NCI-H2081 treated with DMSO at 0.1 percent for 48 hours (cell line): ENCODE measurements around the gene LRRFIP1.
"Not testable (repeated sequence)": the region's sequence is repeated elsewhere in the genome, so short reads cannot be mapped to it uniquely, and the experiment has no call there.

Source experiments
- DNase-seq: peaks from one replicate; lab custom pipeline; 2025; lab: John Stamatoyannopoulos, UW

The LRRFIP1 gene

GRCh38 chr2:237744613-237745249 lies 117.3 kb downstream of the LRRFIP1 start:
- no peak for DNase-seq

- DNase-seq, result no peak
These were observed 117.8 kb downstream of the LRRFIP1 start for GRCh38 chr2:237745250-237745613.

- no peak for DNase-seq
These were observed 119.1 kb downstream of the LRRFIP1 start for GRCh38 chr2:237746302-237747080.

GRCh38 chr2:237747189-237747588 lies 119.8 kb downstream of the LRRFIP1 start:
- no peak for DNase-seq

GRCh38 chr2:237749002-237749401 lies 121.6 kb downstream of the LRRFIP1 start:
- DNase-seq, result no peak

GRCh38 chr2:237749961-237750360 lies 122.6 kb downstream of the LRRFIP1 start:
- DNase-seq, result no peak

GRCh38 chr2:237750441-237750840 lies 123.1 kb downstream of the LRRFIP1 start:
- not testable (repeated sequence) for DNase-seq

GRCh38 chr2:237752761-237753165 lies 125.4 kb downstream of the LRRFIP1 start:
- DNase-seq, result no peak

- no peak for DNase-seq
These were observed 126.8 kb downstream of the LRRFIP1 start for GRCh38 chr2:237754182-237754581.

- DNase-seq, result no peak
These were observed 127.3 kb downstream of the LRRFIP1 start for GRCh38 chr2:237754626-237755248.

GRCh38 chr2:237757616-237758015 lies 130.2 kb downstream of the LRRFIP1 start:
- no peak for DNase-seq

- DNase-seq, result no peak
These were observed 130.8 kb downstream of the LRRFIP1 start for GRCh38 chr2:237758185-237758584.

- DNase-seq, result no peak
These were observed 131.8 kb downstream of the LRRFIP1 start for GRCh38 chr2:237759176-237759575.

- DNase-seq, result no peak
These were observed 133.4 kb downstream of the LRRFIP1 start for GRCh38 chr2:237760506-237761502.

GRCh38 chr2:237762291-237763182 lies 135.2 kb downstream of the LRRFIP1 start:
- not testable (repeated sequence) for DNase-seq

GRCh38 chr2:237763812-237764211 lies 136.4 kb downstream of the LRRFIP1 start:
- DNase-seq, result no peak

GRCh38 chr2:237765122-237765521 lies 137.7 kb downstream of the LRRFIP1 start:
- DNase-seq, result not testable (repeated sequence)

- DNase-seq, result no peak
These were observed 138.5 kb downstream of the LRRFIP1 start for GRCh38 chr2:237765875-237766274.

- no peak for DNase-seq
These were observed 139.0 kb downstream of the LRRFIP1 start for GRCh38 chr2:237766340-237766739.

GRCh38 chr2:237772513-237772912 lies 145.1 kb downstream of the LRRFIP1 start:
- DNase-seq, result no peak

GRCh38 chr2:237773826-237774225 lies 146.4 kb downstream of the LRRFIP1 start:
- no peak for DNase-seq
